Activated T-cell treated with anti-CD3 and anti-CD28 coated beads for 24 hours (primary cell): ENCODE data around the gene NDUFAF5.

Experiments used
- DNase-seq: peaks from one replicate; pipeline ENCODE4 v3.0.0-alpha.2; 2020; ENCODE audit warnings: low read depth

Gene NDUFAF5

DNA sequence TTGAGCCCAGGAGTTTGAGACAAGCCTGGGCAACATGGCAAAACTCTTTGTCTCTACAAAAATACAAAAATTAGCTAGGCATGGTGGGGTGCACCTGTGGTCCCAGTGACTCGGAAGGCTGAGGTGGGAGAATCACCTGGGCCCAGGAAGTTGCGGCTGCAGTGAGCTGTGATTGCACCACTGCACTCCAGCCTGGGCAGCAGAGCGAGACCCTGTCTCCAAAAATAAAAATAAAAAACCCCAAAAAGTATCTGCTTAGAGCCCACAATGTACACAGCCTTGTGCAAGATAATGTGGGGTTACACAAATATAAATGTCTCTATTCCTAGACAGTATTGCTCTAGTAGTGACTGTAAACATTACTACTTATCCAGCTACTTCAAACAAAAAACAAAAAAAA, 6.0 kb upstream of the NDUFAF5 start:
- DNase-seq: no peak

DNA sequence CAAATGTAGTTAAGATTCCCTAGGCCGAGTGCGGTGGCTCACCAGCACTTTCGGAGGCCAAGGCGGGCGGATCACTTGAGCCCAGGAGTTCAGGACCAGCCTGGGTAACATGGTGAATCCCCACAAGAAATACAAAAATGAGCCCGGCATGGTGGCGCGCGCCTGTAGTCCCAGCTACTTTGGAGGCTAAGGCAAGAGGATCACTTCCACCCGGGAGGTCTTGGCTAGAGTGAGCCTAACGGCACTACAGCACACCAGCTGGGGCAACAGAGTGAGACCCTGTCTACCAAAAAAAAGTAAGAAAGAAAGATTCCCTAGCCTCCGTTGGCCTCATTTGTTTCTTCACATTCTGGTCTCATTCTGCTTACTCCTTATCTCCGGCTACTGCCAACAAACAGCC, 1.3 kb upstream of the NDUFAF5 start:
- DNase-seq: no peak

DNA sequence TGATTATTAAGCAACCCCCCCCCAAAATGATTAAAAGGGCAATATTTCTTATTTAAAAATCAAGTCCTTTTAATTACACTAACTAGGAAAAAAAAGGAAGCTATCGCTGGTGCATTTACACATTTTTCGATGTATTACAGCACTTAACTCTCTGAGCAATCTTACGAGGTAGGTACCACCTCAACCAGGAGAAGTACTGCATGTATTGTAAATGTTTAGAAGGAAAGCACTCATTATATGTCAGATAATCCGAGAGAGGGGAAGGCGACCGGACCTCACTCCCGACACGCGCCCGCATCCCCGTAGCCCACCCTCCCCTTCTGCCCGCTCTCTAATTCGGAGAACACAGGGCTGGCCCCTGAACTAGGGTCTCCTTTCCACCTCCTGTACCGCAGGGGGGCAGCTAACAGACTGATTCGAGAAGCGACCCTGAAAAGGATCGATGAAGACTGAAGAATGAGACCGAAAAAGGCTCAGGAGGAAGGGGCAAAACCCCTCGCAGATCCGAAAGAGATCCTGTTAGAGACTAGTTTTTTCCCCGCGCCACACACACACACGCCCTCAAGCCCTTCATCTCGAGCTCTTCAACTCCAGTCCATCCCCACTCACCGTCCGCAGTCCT, 446 bp upstream of the NDUFAF5 start:
- no peak for DNase-seq

DNA sequence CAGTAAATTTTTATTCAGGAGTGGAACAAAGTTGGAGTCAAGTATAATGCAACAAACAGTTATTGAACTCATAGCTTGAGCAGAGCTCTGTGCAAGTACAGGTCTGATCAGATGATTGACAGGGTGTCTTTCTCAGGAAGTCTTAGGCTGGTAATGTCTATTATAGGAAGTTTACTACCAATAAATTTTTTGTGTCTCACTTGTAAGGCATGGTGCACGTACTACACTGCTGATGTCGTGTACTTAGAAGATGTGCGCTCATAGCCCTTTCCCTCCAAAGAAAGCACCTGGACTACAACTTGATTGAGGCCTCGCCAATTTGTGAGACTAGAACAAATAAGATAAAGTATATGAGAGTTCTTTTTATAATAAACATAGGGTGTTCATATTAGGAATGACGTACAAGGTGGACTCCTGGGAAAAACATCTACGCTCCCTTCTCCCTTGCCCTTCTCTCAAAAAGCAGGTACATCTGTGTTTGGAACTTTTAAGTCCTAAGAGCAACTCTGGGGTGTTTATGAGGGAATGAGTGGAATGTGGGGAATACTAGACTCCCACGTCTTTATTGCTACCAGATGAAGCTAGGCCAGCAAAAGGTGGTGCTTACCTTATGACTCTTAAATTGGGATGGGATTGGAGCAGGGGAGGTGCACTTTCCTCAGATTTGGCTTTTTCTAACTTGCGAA, 1.5 kb downstream of the NDUFAF5 start:
- DNase-seq: no peak

DNA sequence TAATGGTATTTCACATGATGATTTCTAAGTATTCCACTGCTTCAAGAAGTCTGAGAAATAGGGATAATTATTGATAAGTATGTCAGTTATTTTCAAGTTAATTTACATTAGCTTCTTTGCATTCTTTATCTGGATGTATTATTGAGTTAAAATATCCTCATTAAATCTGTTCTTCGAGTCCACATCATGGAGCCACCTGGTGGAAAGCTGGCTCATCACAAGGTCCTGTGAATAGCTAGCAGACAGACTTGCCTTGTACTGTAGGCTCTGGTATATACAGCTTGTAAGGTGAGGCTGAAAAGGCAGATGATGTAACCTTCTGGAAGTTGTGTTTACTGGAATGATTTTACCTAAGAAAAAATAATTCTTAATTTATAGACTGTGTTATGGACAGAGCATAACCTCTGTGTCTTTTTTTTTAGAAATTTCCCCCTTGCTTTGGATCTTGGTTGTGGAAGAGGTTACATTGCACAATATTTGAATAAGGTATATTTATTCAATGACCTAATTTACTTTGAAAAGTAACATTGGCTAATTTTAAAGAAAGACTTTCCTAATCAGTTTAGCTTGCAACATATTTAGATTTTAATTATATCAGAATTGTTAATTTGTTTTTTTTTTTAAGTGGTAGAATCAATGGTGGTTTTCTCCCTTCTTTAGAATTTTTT, 3.5 kb downstream of the NDUFAF5 start:
- DNase-seq: peak; percentile 18

DNA sequence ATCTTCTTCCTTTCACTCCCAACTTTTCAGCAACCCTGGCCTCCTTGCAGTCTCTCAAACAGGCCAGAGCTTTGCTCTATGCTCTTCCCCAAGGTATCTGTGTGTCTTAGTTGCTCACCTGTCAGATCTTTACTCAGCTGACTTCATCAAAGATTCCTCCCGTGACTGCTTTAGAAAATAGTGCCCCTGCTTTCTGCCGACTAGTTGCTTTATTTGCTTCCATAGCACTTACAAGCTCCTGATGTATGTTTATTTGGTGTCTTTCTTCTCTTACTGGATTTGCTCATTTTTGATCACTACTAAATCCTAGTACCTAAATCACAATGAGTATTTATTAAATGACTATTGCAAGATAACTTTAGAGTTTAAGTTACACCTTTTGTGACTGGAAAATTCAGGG, 5.9 kb downstream of the NDUFAF5 start:
- DNase-seq: no peak

DNA sequence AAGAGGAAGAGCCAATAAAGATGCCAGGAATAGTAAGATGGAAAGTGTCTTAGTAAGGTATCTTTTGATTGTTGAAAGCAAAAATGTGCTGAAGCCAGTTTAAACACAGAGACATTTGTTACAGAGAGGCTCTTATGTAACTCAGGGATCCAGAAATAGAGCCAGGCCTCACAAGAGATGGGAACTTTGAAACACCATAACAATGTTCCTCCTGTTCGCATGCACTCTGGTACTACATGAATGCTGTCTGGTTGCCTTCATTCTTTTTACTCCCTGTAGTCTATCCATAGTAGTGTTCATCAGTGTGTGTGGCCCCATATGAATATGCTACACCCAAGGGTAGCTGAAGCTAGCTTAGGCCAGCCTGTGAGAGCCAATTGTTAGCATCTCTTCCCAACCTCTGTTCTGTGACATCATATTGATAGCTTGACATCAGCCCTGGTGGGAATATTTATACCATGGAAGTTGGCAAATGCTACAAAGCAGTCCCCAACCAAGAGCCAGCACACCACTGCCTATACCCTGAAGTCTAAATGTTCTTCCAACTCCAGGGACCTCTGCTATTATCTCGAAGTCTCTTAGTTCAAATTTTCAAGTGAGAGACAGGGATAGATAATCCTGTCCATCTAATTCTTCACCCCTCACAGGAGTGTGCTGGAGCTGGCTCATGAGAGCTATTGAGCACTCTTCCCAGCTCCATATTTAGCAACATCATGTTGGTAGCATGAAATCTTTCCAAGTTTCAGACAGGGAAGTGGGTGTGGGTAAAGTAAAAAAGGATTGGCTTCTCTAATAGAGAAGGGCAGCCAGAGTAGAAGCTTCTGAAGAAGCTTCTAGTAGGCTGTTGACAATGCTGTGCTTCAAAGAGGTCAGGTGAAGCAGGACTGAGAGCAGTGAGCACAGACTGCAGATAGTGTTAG, 7.0 kb downstream of the NDUFAF5 start:
- DNase-seq: no peak

DNA sequence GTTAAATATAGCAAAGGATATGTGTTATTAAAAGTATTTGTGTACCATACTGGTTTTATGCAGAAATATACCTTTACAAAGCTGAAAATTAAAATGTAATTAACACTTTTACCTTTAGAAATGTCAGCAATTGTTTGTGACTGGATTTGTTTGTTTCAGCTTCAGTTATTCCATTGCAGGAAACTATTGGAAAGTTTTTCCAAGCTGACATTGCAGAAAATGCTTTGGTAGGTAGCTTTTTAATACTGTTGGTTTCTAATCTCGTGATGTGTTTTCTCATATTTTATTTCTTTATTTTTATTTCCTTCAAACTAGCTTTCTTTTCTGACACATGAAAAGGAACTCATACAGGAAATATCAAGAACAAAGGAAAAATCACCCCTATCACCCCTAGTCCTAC, 8.2 kb downstream of the NDUFAF5 start:
- no peak for DNase-seq

DNA sequence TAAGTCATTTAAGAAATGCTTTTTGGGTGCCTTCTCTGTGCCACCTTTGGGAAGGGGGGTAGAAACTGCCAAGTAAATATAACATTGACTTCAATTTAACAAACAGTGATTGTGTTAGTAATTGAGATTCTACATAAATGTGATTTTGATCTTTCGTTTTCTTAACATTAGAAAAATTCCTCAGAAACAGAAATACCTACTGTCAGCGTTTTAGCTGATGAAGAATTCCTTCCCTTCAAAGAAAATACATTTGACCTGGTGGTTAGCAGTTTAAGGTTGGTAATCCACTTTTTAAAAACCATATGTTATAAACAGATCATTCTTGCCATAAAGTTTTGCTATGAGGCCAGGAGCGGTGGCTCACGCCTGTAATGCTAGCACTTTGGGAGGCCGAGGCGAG, 9.8 kb downstream of the NDUFAF5 start:
- no peak for DNase-seq

DNA sequence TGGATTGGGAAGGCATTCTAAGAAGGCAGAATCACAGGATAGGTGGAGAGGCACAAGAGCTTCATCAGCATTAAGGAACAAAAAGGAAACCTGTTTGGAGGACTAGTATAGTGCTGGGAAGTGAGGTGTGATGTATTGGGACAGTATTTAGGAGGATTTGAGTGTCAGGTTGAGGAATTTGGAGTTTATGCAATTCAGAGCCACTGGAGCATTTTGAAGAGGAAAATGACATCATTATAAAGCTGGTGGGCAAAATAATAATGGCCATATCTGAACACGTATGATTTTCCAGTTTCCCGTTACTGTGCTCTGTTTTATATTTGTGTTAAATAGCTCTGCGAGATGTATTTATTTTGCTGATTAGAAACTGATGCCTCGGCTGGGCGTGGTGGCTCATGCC, 14.2 kb downstream of the NDUFAF5 start:
- DNase-seq: no peak

DNA sequence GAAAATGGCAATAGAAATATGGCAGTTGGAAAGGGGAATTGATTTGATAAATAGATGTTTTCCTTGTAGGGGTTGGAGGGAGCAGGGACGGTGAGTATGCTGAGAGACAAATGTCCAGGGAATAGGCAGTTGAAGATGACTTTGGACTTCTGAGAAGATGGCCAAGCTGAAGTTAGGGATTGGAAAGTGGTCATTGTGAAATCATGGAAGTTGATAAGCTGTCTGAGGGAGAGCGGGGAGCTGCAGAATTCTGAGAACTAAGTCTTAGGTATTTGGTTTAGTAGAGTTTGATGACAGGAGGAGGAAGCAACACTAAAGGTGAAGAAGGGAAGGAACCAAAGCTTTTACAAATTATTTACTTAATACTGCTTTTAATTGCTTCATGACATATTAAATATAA, 15.1 kb downstream of the NDUFAF5 start:
- no peak for DNase-seq

DNA sequence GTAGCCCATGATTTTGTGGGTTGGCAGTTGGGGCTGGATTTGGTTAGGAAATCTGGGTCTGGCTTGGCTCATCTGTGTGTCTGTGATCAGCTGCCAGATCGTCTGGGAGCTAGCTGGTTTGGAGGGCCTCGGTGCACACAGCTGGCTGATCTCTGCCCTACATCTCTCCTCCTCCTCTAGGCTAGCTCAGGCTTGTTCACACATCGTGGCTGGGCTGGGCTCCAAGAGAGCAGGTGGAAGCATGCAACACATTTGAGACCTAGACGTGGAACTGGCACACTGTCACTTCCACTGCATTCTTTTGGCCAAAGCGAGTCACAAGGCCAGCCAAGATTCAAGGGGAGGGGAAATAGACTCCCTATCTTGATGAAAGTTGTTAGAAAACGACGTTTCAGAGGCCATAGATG, 15.9 kb downstream of the NDUFAF5 start:
- no peak for DNase-seq

DNA sequence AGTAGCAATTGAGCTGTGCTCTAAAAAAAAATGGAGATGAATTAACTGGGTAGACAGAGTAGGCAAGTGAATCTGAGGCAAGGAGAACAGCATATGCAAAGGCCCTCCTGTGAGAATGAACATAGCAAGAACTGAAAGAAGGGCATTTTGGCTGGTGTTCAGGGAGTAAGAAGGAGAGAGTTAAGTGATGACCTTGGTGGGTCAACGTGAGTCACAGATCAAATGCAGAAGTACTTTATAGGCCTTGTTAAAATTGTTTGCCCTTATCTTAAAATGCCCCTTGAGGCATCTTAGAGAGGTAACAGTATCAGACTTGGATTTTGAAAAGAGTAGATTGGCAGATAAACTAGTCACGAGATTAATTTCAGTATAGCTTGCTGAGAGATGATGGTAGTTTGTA, 24.5 kb downstream of the NDUFAF5 start:
- DNase-seq: no peak

DNA sequence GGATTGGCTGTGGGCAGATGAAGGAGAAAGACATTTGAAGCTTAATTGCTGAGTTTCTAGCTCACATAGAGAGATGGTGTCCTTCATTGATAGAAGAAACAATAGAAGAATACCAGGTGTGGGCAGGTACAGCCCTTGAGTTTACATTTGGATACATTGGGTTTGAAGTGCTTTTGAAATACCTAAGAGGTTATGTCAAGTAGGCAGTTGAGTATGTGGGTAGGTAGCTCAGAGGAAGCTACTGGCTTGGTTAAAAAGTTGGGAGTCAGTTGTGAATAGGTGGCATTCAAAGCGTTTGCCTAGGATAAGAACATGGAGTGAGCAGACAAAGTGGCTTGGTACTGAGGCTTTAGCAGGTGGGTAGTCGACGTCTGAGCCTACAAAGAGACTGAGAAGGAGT, 25.0 kb downstream of the NDUFAF5 start:
- no peak for DNase-seq

DNA sequence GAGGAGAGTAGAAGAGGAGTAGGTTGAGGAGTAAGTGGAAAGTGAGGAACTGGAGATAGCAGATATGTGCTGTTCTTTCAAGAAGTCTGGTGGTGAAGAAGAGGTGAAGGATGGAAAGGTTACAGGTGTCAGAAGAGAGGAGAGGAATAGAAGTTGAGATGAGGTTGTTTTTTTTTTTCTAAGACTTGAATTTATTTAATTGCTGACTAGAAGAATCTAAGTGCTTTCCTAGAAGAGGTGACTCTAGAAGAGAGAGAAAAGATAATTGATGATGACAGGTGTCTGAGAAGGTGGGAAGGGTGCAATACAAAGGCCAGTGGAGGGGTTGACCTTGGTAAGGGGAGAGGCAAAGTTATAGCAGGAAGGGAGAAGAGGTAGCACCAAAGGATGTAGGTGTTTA, 25.6 kb downstream of the NDUFAF5 start:
- no peak for DNase-seq

DNA sequence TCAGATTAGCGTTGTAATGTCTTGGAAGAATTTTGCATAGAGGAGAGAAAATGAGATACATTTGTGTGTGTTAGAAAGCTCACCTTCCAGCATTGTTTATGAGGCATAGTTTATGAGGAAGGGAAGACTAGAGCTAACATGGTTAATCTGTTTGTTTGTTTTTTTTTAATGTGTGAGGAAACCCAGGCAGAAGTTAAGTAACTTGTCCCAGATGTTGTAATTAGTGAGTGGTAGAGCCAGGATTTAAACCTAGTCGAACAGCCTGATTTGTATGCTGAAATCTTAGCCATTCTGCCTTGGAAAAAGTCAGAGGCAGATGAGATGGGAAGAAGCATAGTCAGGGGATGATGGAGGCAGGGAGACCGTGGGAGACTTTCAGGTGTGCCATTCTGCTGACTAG, 29.1 kb downstream of the NDUFAF5 start:
- no peak for DNase-seq

DNA sequence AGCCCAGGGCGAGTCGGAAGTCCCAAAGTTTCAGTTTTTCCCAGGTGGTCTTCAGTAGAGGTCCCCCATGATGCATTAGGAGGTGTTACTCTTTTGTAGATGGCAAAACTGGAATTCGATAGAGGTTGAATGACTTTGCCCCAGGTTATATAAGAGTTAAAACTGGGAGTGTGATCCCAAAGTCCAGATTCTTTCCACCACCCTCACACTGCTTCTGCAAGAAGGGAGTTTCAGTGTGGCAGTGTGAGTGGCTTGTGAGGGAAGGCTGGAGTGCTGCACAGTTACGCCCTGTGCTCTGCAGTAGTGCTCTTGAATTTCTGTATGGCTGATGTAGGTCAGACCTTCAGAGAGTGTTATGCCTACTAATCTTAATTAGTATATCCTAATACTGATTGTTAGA, 29.8 kb downstream of the NDUFAF5 start:
- no peak for DNase-seq

DNA sequence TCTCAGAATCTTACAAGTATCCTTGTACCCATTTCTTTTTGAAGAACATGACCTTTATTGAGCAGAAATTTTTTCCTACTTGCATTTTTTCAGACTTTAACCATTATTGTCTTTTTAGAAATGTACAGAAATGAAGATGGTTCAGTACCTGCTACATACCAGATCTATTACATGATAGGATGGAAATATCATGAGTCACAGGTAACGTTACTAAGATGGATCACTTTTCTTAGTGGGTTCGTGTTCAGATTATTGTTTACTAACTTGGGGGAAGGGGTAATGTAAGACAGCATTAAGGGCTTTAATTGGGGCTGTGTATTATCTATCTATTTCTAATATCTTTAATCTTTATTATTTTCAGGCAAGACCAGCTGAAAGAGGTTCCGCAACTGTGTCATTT, 31.9 kb downstream of the NDUFAF5 start:
- DNase-seq: no peak

DNA sequence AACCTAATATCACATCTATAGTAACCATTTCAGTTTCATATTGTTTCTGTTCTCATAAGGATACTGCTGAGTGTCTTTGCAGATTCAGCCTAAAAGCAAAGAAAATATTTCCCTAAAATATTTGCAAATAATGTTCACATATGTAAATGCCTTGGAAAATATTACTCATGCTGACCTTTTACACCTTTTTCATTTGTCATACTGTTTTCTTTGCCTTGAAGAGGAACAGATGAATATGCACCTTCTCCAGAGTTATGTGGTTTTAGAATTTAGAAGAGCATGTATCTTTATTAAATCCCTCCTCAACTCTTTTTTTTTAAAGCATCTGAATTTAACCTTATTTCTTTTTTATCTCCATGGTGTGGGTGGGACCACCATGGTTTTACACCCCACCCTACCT, 32.5 kb downstream of the NDUFAF5 start:
- DNase-seq: no peak

DNA sequence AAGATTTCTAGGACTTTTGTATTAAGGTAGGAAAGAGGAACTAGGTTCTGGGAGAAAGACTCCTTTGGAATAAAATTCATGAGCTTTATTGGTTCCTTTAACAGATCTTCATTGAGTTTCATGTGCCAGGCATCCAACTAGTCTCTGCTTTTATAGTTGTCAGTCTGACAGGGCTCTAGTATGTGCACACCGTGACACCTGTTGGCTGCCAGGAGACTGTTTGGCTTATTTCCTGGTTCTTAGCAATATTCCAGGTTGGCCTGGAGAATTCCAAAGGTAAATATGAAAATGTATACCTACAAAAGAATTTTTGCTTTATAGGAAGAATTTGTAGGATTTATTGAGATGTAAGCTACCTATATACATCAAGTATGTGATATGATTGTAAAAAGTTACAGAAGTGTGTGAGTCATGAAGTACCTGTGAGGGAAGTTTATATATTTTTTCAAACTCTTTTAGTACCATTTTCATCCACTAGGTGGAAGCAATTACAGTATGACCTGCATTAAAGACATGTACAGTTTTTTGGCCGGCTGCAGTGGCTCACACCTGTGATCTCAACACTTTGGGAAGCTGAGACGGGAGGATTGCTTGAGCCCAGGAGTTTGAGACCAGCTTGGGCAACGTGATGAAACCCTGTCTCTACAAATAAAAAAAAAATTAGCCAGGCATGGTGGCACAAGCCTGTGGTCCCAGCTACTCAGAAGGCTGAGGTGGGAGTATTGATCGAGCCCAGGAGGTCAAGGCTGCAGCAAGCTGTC, 35.2 kb downstream of the NDUFAF5 start:
- no peak for DNase-seq

DNA sequence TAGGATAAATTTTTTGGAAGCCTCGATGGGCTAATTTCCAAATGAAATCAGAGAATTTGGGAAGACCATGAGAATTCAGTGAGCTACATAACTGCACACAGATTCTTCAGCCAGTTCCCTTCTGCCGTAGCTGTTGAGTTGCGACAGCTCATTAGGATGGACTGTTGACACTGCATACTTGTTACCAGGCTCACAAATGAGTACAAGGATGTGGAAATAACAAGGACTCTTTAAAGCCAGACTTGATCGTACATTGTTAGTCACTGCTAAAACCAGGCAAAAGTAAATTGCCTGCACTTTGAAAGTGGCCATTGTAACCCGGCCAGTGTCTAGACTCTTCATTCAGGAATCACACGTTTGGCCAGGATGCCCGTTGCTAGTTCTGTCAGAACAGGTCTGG, 37.0 kb downstream of the NDUFAF5 start:
- no peak for DNase-seq

DNA sequence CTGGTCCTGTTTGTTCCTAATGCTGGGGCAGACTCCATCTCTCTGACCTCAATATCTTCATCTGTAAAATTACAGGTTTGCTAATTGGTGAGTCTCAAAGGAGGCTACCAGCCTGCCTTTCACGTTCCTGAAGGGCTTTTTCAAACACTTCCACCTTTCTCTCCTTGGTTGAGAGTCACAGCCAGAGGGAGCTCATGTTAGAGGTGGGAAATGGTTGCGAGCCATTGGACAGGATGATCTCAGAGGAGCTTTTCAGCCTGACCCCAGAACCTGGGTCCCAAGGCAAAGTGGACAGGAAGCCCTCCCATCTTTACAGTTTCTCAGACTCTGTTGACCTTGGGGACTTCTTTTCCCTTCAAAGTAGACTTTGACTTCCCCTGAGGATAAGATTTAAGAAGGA, 37.6 kb downstream of the NDUFAF5 start:
- DNase-seq: no peak
